CD4-positive, alpha-beta T cell treated with Interleukin-17A for 4 hours (primary cell): Measurements from ENCODE around the gene MUC12.

ENCODE experiments used
- DNase-seq: peaks from one replicate; pipeline ENCODE4 v3.0.0-alpha.2; 2020; ENCODE audit warnings: mixed read lengths

MUC12 gene

GRCh38 chr7:101066141-101066832, 96.9 kb downstream of the MUC12 start:
- no peak for DNase-seq

GRCh38 chr7:101066833-101067177, 97.4 kb downstream of the MUC12 start:
- DNase-seq, result no peak

DNA sequence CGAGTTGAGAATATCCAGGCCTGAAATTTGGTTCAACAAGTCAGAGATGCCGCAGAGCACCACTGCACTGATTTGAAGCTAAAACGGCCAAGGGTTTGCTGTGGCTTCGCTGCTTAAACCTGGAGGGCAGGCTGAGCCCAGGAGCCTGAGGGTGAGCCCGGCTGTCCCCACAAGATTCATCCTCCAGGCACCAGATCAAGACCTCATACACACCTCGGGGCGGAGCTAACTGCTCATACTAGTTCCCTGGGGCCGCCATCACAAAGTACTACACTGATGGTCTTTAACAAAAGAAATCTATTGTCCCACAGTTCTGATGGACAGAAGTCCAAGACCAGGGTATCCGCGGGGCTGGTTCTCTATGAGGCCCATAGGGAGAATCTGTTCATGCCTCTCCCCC, 99.0 kb downstream of the MUC12 start:
- no peak for DNase-seq
